Measurements from ENCODE around the gene VWF.

- TF ChIP-seq POLR2A (IDR thresholded peaks at IDR 0.05; ENCODE audit: low read length) (no peak), GATA1 (IDR thresholded peaks at IDR 0.05; ENCODE audit: low read depth, low read length) (no peak)
Observed at GRCh38 chr12:5901416-5901815, 223.1 kb downstream of the VWF start.

Data from erythroblast (primary cell).